ENCODE data around the gene AKAP11. TPM values are rescaled to one million over a fixed set of nuclear protein-coding genes. Genes with fewer than 3 reads are reported as not detected.
"Not testable (repeated sequence)": the region's sequence is repeated elsewhere in the genome, so short reads cannot be mapped to it uniquely, and the experiment has no call there.

AKAP11 gene
- 13.8 TPM for total RNA-seq

GRCh38 chr13:42272115-42272803 is at the start of gene AKAP11:
Gene AKAP11 (plus strand): TSS chr13:42272152. CDS start chr13:42286349, 14,197 bp downstream.
- peak; percentile 57 for ATAC-seq

- ATAC-seq = no peak
These were observed 48.3 kb upstream of the AKAP11 start for GRCh38 chr13:42223681-42224080.

DNA sequence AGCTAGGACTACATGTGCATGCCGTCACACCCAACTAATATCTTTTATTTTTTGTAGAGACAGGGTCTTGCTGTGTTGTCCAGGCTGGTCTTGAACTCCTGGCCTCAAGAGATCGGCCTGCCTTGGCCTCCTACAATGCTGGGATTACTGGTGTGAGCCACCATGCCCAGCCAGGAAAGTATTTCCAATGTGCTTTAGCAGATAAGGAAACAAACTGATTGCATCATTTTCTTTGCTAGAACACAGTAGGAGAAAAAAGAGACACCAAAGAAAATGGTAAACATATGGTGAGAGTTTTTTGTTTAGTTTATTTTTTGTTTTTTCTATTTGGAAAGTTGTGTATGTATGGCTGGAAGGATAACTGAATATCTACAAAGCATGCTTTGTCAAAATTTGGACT is 46.9 kb upstream of the AKAP11 start:
- ATAC-seq = no peak

DNA sequence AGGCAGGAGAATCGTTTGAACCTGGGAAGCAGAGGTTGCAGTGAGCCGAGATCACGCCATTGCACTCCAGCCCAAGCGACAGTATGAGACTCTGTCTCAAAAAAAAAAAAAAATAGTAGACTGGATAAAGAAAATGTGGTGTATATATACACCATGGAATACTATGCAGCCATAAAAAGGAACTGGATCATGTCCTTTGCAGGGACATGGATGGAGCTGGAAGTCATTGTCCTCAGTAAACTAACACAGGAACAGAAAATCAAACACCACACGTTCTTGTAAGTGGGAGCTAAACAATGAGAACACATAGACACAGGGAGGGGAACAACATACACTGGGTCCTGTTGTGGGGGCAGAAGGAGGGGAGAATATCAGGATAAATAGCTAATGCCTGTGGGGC is 45.2 kb upstream of the AKAP11 start:
- not testable (repeated sequence) for ATAC-seq

- ATAC-seq = no peak
These were observed 43.4 kb upstream of the AKAP11 start for GRCh38 chr13:42228527-42228926.

- no peak for ATAC-seq
These were observed 42.7 kb upstream of the AKAP11 start for GRCh38 chr13:42229287-42229686.

GRCh38 chr13:42232671-42233070 is 39.3 kb upstream of the AKAP11 start:
- no peak for ATAC-seq

DNA sequence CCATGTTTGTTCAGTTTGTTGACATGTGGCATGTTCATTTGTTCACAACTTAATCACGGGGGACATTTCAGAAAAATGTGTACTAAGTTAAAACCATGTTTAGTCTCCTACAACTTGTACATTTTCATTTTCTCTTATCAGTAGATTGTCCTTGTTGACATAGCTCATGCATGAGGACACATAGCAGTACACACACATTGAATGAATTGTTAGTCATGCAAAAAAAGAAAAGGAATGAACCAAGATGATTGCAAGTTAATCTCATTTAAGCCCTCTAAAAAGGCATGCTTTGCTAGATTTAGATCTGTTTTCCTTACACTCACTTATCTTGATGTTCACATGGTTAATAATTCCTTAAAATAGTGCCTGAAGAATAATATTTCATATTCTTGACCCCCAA is 38.2 kb upstream of the AKAP11 start:
- no peak for ATAC-seq

GRCh38 chr13:42239161-42239560 is 32.8 kb upstream of the AKAP11 start:
- no peak for ATAC-seq

- ATAC-seq = no peak
These were observed 32.3 kb upstream of the AKAP11 start for GRCh38 chr13:42239644-42240043.

DNA sequence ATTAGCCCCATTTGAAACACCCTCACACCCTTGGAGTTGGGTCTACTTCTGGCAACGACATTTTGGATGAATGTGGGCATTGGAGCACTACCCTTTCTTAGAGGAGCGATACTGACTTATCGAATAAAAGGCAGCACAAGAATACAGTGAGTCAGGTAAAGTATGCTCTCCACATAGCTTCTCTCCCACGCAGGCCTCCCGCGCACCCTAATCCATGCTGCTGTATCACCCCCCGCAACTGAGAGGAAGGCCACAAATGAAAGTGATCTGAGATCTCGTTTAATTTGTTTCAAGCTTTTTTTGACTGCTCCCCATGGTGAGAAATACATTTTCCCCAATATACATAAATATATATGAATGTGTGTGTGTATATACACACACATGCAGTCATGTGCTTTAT is 25.4 kb upstream of the AKAP11 start:
- ATAC-seq = no peak

GRCh38 chr13:42247883-42248282 is 24.1 kb upstream of the AKAP11 start:
- ATAC-seq = no peak

GRCh38 chr13:42255886-42256285 is 16.1 kb upstream of the AKAP11 start:
- ATAC-seq = peak; percentile 69

DNA sequence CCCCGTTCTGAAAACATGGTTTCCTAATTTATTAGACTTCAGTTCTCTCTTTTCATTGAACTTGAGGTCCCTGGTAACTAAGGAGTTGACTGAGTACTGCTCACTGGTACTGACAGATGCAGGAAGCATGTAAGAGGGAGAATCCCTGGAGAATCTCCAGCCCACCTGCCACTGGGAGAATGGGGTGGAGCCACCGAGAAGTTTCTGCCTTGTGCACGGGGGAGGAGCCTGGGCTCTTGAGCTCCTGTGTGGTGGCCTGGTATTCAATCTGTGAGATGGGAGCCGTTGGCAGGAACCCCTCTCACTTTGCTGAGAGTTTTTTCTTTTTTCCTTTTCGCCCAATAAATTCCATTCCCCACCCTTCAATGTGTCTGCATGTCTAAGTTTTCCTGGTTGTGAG is 13.2 kb upstream of the AKAP11 start:
- no peak for ATAC-seq

GRCh38 chr13:42259515-42259914 is 12.4 kb upstream of the AKAP11 start:
- ATAC-seq = no peak

GRCh38 chr13:42260903-42261654 is 10.9 kb upstream of the AKAP11 start:
- ATAC-seq = no peak

DNA sequence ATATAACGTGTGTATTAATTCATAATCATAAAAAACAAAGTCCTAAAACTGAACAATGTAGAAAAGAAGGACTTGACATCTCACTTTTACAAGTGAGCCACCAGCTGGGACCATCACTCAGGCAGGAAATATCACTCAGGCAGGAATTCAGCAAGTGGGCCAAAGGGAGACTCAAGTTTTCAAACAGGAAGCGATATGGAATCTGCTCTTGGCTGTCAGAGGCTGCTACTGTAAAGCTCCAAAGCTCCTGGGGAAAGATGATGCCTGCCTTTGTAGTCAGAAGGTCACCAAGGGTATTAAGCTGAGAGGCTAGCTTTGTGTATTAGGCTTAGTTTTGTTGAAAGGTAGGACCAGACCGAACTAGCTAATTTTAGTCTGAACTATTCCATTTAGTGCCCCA is 5.5 kb upstream of the AKAP11 start:
- ATAC-seq = no peak

GRCh38 chr13:42270160-42270856 is 1.6 kb upstream of the AKAP11 start:
- no peak for ATAC-seq

DNA sequence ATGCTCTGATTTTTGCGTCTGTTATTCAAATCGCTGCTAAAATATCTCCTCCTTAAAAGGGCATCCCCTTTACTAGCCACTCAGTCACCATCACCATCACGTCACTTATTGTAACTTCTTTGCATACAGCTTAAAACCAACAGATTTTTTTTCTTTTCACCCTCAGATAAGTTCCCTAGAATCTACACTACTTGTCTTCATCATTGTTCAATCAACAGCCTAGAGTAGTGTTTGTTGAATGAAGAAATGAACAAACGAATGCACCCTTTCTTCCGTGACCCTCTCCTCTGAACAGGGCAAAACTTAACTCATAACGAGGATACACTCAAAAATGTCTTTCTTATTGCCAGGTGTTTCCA is 1.1 kb upstream of the AKAP11 start:
- no peak for ATAC-seq

GRCh38 chr13:42271337-42272114 is 426 bp upstream of the AKAP11 start:
- peak; percentile 94 for ATAC-seq

DNA sequence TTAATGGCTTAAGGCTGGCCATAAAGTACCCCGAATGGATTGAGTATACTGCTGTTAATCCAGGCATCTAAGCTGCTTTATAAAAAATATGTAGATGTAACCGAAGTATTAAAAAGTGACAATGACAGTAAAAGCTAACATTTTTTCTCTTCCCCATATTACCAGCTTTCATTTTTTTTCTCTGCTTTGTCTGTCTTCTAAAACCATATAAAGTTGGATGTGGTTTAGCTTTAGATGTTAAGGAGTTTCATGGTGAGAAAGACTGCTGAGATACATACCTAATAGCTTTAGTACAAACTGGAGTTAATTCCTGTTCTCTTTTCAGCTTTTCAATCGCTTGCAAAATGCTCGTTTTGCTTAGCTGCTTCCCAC is 838 bp downstream of the AKAP11 start:
- ATAC-seq = no peak

DNA sequence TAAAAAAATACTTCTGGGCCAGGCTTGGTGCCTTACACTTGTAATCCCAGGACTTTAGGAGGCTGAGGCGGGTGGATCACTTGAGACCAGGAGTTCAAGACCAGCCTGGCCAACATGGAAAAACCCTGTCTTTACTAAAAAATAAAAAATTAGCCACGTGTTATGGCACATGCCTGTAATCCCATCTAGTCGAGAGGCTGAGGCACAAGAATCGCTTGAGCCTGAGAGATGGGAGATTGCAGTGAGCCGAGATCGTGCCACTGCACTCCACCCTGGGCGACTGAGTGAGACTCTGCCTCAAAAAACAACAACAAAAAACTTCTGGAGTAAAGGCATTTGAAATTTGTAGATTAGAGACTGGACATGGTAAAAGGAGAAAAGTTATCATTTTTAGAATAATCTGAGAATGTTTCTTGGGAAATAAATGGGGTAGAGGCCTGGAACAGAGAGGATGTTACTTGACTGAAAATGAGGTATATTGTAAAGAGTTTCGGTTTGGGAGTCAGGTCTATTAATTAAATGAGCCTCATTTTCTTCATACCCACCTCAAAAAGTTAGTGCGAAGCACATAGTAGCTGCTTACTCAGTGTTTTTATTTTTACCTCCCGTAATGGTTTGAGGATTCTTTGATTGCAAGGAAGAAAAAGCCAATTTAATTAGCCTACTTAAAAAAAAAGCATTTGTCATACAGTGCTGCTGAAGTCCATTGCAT is 2.6 kb downstream of the AKAP11 start:
- ATAC-seq = no peak

Measured in esophagus mucosa (tissue), 1 donor.